Midbrain (tissue), 1 donor: Measurements from ENCODE around the gene RGS9.
"Not testable (repeated sequence)": the region's sequence is repeated elsewhere in the genome, so short reads cannot be mapped to it uniquely, and the experiment has no call there.

ENCODE experiments used
- DNase-seq: peaks from one replicate; lab custom pipeline; 2025; lab: John Stamatoyannopoulos, UW

RGS9 gene

GRCh38 chr17:65115839-65116238 is 21.3 kb upstream of the RGS9 start:
- no peak for DNase-seq

GRCh38 chr17:65116515-65116914 is 20.7 kb upstream of the RGS9 start:
- not testable (repeated sequence) for DNase-seq

- DNase-seq: no peak
Observed at GRCh38 chr17:65117384-65118035, 19.7 kb upstream of the RGS9 start.

- no peak for DNase-seq
Observed at GRCh38 chr17:65121368-65121767, 15.8 kb upstream of the RGS9 start.

GRCh38 chr17:65121916-65122806 is 15.0 kb upstream of the RGS9 start:
- DNase-seq: no peak

GRCh38 chr17:65122836-65123756 is 14.1 kb upstream of the RGS9 start:
- peak; percentile 79 for DNase-seq

GRCh38 chr17:65123757-65124675 is 13.2 kb upstream of the RGS9 start:
- no peak for DNase-seq

GRCh38 chr17:65130832-65131231 is 6.3 kb upstream of the RGS9 start:
- no peak for DNase-seq

GRCh38 chr17:65131240-65131639 is 5.9 kb upstream of the RGS9 start:
- DNase-seq: no peak

GRCh38 chr17:65131946-65132345 is 5.2 kb upstream of the RGS9 start:
- no peak for DNase-seq

- no peak for DNase-seq
Observed at GRCh38 chr17:65134035-65134434, 3.1 kb upstream of the RGS9 start.

GRCh38 chr17:65139101-65139764 is 2.1 kb downstream of the RGS9 start:
- DNase-seq: no peak

- DNase-seq: no peak
Observed at GRCh38 chr17:65142247-65142646, 5.1 kb downstream of the RGS9 start.

- no peak for DNase-seq
Observed at GRCh38 chr17:65143889-65144604, 6.9 kb downstream of the RGS9 start.

- DNase-seq: no peak
Observed at GRCh38 chr17:65145743-65146142, 8.6 kb downstream of the RGS9 start.

- no peak for DNase-seq
Observed at GRCh38 chr17:65147955-65148354, 10.8 kb downstream of the RGS9 start.

GRCh38 chr17:65154770-65155589 is 17.8 kb downstream of the RGS9 start:
- no peak for DNase-seq

GRCh38 chr17:65155622-65156021 is 18.5 kb downstream of the RGS9 start:
- no peak for DNase-seq

- DNase-seq: no peak
Observed at GRCh38 chr17:65156185-65156834, 19.1 kb downstream of the RGS9 start.
